CD14-positive monocyte (primary cell): ENCODE results near the gene ZDHHC24. TPM values are rescaled to one million over a fixed set of nuclear protein-coding genes. Genes with fewer than 3 reads are reported as not detected.

Experiments
- DNase-seq, 3 donors: peaks; one replicate each; pipeline ENCODE4 v3.0.0-alpha.2; 2011 to 2022
- H2AFZ ChIP-seq: 2 replicates; pipeline ENCODE4 v1.6.0; 2012; ENCODE audit warnings: mild to moderate bottlenecking, low read depth, low read length, inconsistent platforms; ENCODE audit not compliant: insufficient read depth, poor library complexity, severe bottlenecking
- H3K27ac ChIP-seq, 2 donors: 1 replicate in 1 of 2; 2 replicates in 1 of 2; pipeline ENCODE4 v1.5.1; 2012 to 2013; ENCODE audit warnings: low read length in 2 of 2, control low read depth in 1 of 2, inconsistent platforms in 1 of 2, low read depth in 1 of 2, mild to moderate bottlenecking in 1 of 2
- H3K27me3 ChIP-seq, 2 donors: one replicate each; pipeline versions ENCODE4 v1.6.0 to v1.6.1; 2011 to 2013; ENCODE audit warnings: low read length in 2 of 2; ENCODE audit not compliant: control insufficient read depth in 2 of 2, insufficient read depth in 2 of 2
- H3K36me3 ChIP-seq, 2 donors: replicated peaks in 1 of 2; 1 replicate in 1 of 2; 2 replicates in 1 of 2; pipeline versions ENCODE4 v1.5.1 to v1.6.1; 2012 to 2013; ENCODE audit warnings: low read length in 2 of 2, control low read depth in 1 of 2, inconsistent platforms in 1 of 2, mild to moderate bottlenecking in 1 of 2; ENCODE audit not compliant: insufficient read depth in 2 of 2, control insufficient read depth in 1 of 2
- H3K4me1 ChIP-seq, 2 donors: 1 replicate in 1 of 2; 2 replicates in 1 of 2; pipeline versions ENCODE4 v1.5.1 to v1.6.1; 2012 to 2013; ENCODE audit warnings: low read length in 2 of 2, control low read depth in 1 of 2, inconsistent platforms in 1 of 2, mild to moderate bottlenecking in 1 of 2, moderate library complexity in 1 of 2; ENCODE audit not compliant: insufficient read depth in 2 of 2, control insufficient read depth in 1 of 2
- H3K4me2 ChIP-seq: replicated peaks from 2 replicates; pipeline ENCODE3; 2012; ENCODE audit warnings: low read length, moderate library complexity, mild to moderate bottlenecking; ENCODE audit not compliant: poor library complexity, severe bottlenecking; ENCODE audit errors: extremely low read depth
- H3K4me3 ChIP-seq, 3 experiments: fragments of 200-600 bp in 1 of 3; sonication (generic) in 1 of 3; replicated peaks in 1 of 3; 1 replicate in 2 of 3; 2 replicates in 1 of 3; pipeline ENCODE4 v1.5.1; 2011 to 2013; ENCODE audit warnings: low read length in 3 of 3, mild to moderate bottlenecking in 3 of 3, control low read depth in 2 of 3, low read depth in 2 of 3, inconsistent platforms in 1 of 3, moderate library complexity in 1 of 3
- H3K79me2 ChIP-seq: 2 replicates; pipeline ENCODE4 v1.6.0; 2012; ENCODE audit warnings: mild to moderate bottlenecking, control low read depth, inconsistent platforms, low read length, moderate library complexity; ENCODE audit not compliant: insufficient read depth
- H3K9ac ChIP-seq: 2 replicates; pipeline ENCODE4 v1.6.0; 2017; ENCODE audit warnings: low read length, mild to moderate bottlenecking; ENCODE audit not compliant: insufficient read depth, poor library complexity, severe bottlenecking
- H3K9me3 ChIP-seq, 2 donors: replicated peaks in 1 of 2; 1 replicate in 1 of 2; 2 replicates in 1 of 2; pipeline versions ENCODE4 v1.5.1 to v1.6.1; 2012 to 2013; ENCODE audit warnings: low read length in 2 of 2, control low read depth in 1 of 2; ENCODE audit not compliant: control insufficient read depth in 1 of 2, insufficient read depth in 1 of 2
- H4K20me1 ChIP-seq: 2 replicates; pipeline ENCODE4 v1.6.0; 2012; ENCODE audit warnings: mild to moderate bottlenecking, low read length, control low read depth, moderate library complexity; ENCODE audit not compliant: insufficient read depth
- H3K27ac Mint-ChIP-seq, 7 donors: one replicate each; pipeline ENCODE4 v1.8.0; 2020; ENCODE audit warnings: mild to moderate bottlenecking in 7 of 7, mixed read lengths in 7 of 7, moderate library complexity in 6 of 7, inconsistent platforms in 2 of 7
- H3K27me3 Mint-ChIP-seq, 3 donors: one replicate each; pipeline ENCODE4 v1.8.0; 2021 to 2022; ENCODE audit warnings: low read depth in 3 of 3, mild to moderate bottlenecking in 3 of 3, mixed read lengths in 3 of 3, moderate library complexity in 3 of 3, inconsistent platforms in 1 of 3
- H3K36me3 Mint-ChIP-seq, 2 donors: one replicate each; pipeline ENCODE4 v1.8.0; 2020; ENCODE audit warnings: mixed read lengths in 2 of 2, inconsistent platforms in 1 of 2, mild to moderate bottlenecking in 1 of 2
- H3K4me1 Mint-ChIP-seq: one replicate; pipeline ENCODE4 v1.8.0; 2020; ENCODE audit warnings: mild to moderate bottlenecking, mixed read lengths
- H3K4me3 Mint-ChIP-seq, 2 donors: one replicate each; pipeline ENCODE4 v1.8.0; 2020; ENCODE audit warnings: mild to moderate bottlenecking in 2 of 2, mixed read lengths in 2 of 2, moderate library complexity in 1 of 2
- H3K9me3 Mint-ChIP-seq, 7 donors: one replicate each; pipeline ENCODE4 v1.8.0; 2020 to 2022; ENCODE audit warnings: mixed read lengths in 7 of 7, mild to moderate bottlenecking in 6 of 7, moderate library complexity in 6 of 7, inconsistent platforms in 2 of 7
- CTCF ChIP-seq: fragments of 200-600 bp; IDR thresholded peaks from one replicate; pipeline ENCODE4 v1.8.0; 2022; ENCODE audit warnings: antibody characterized with exemption, mild to moderate bottlenecking
- WGBS: methylation state at CpG from one replicate; pipeline ENCODE4 v1.1.5; 2013; ENCODE audit warnings: missing lambda C conversion rate; ENCODE audit not compliant: insufficient coverage; 5-methylcytosine and 5-hydroxymethylcytosine counted together
- intact Hi-C, 2 donors: fragments of 100-400 bp; cut with micrococcal nuclease; formaldehyde crosslinking; loops; one replicate each; pipeline versions ENCODE4 v1.15.0 to v1.15.1; 2023
- polyA plus RNA-seq, 3 donors: library from polyadenylated mRNA; depleted of rRNA in 1 of 3; unstranded in 2 of 3; stranded (reverse) in 1 of 3; fragments of 300-500 nt in 2 of 3; fragments of >200 nt in 1 of 3; fragmentation: Illumina TruSeq in 2 of 3; gene quantifications; 1 replicate in 2 of 3; 2 replicates in 1 of 3; pipeline ENCODE4 v1.2.3, GENCODE V29; 2012 to 2021

The ZDHHC24 gene
- polyA plus RNA-seq, 3 donors, result 10.9 to 14.0 (median 11.9) TPM

GRCh38 chr11:66494935-66495334 lies 50.9 kb downstream of the ZDHHC24 start:
- H3K9me3 ChIP-seq, result no peaks in the 10 kb centered on the region

GRCh38 chr11:66494458-66494857 lies 51.4 kb downstream of the ZDHHC24 start:
- intact Hi-C loops, result no loop called here
- no peak overlapping the region for H2AFZ ChIP-seq
- no peak for TF ChIP-seq CTCF
- H3K4me3 Mint-ChIP-seq, result no peak overlapping the region
- no peak overlapping the region for H3K27ac ChIP-seq
- no peak overlapping the region for H3K4me2 ChIP-seq
- H3K36me3 Mint-ChIP-seq, result peaks cover 51 to 84% of the 10 kb centered on the region in 2 donors
- no peak overlapping the region for H3K9ac ChIP-seq
- H3K9me3 Mint-ChIP-seq, result no peaks in the 10 kb centered on the region
- no peaks in the 10 kb centered on the region for H3K4me1 Mint-ChIP-seq
- WGBS, result 100% methylated on average over 6 of the region's 7 CpGs
- DNase-seq, result no peak
- no peaks in the 10 kb centered on the region for H3K27me3 ChIP-seq
- no peaks in the 10 kb centered on the region for H3K4me1 ChIP-seq
- H4K20me1 ChIP-seq, result no peaks in the 10 kb centered on the region
- peaks cover 0 to 5% (median 0%) of the 10 kb centered on the region in 3 donors for H3K27me3 Mint-ChIP-seq
- no peaks in the 10 kb centered on the region for H3K9me3 ChIP-seq
- no peak overlapping the region for H3K4me3 ChIP-seq
- H3K27ac Mint-ChIP-seq, result no peak overlapping the region
- H3K36me3 ChIP-seq, result peaks cover 55 to 91% of the 10 kb centered on the region in 2 donors
- H3K79me2 ChIP-seq, result no peaks in the 10 kb centered on the region

More at GRCh38 chr11:66494935-66495334, 50.9 kb downstream of the ZDHHC24 start:
- no peak overlapping the region for H3K27ac Mint-ChIP-seq
- 95% methylated on average over 11 of the region's 14 CpGs for WGBS
- H3K4me3 Mint-ChIP-seq, result no peak overlapping the region
- no peaks in the 10 kb centered on the region for H4K20me1 ChIP-seq
- H3K36me3 ChIP-seq, result peaks cover 54 to 91% of the 10 kb centered on the region in 2 donors
- no peak overlapping the region for H3K4me3 ChIP-seq
- H3K27me3 ChIP-seq, result no peaks in the 10 kb centered on the region
- H3K27me3 Mint-ChIP-seq, result peaks cover 0 to 5% (median 0%) of the 10 kb centered on the region in 3 donors
- H2AFZ ChIP-seq, result no peak overlapping the region
- no peaks in the 10 kb centered on the region for H3K79me2 ChIP-seq
- peaks cover 52 to 83% of the 10 kb centered on the region in 2 donors for H3K36me3 Mint-ChIP-seq
- H3K4me2 ChIP-seq, result no peak overlapping the region
- H3K9ac ChIP-seq, result no peak overlapping the region
- no peaks in the 10 kb centered on the region for H3K9me3 Mint-ChIP-seq
- no peaks in the 10 kb centered on the region for H3K4me1 ChIP-seq
- DNase-seq, result no peak
- no peak overlapping the region for H3K27ac ChIP-seq
- H3K4me1 Mint-ChIP-seq, result no peaks in the 10 kb centered on the region
- intact Hi-C loops, result no loop called here
- TF ChIP-seq CTCF, result no peak
